Parathyroid adenoma (tissue), 2 donors: ENCODE measurements around the gene FBXL7.

ENCODE experiments used
- H2AFZ ChIP-seq: fragments of 300-600 bp; sonication (generic); one replicate; pipeline ENCODE4 v1.7.0; 2017; ENCODE audit warnings: antibody characterized with exemption, mild to moderate bottlenecking
- H3K27ac ChIP-seq: fragments of 300-600 bp; sonication (generic); one replicate; pipeline ENCODE4 v1.7.0; 2017
- H3K27me3 ChIP-seq: fragments of 300-600 bp; sonication (generic); one replicate; pipeline ENCODE4 v1.7.0; 2017; ENCODE audit warnings: low read length; ENCODE audit not compliant: control insufficient read depth, insufficient read depth
- H3K36me3 ChIP-seq: fragments of 300-600 bp; sonication (generic); one replicate; pipeline ENCODE4 v1.7.0; 2017; ENCODE audit warnings: low read length; ENCODE audit not compliant: control insufficient read depth, insufficient read depth
- H3K4me1 ChIP-seq: fragments of 300-600 bp; sonication (generic); one replicate; pipeline ENCODE4 v1.7.0; 2017; ENCODE audit warnings: control low read depth
- H3K4me2 ChIP-seq: fragments of 300-600 bp; sonication (generic); one replicate; pipeline ENCODE4 v1.7.0; 2017; ENCODE audit warnings: low read length
- H3K4me3 ChIP-seq: fragments of 300-600 bp; sonication (generic); one replicate; pipeline ENCODE4 v1.7.0; 2017; ENCODE audit warnings: low read depth, low read length
- H3K79me2 ChIP-seq: fragments of 300-600 bp; sonication (generic); one replicate; pipeline ENCODE4 v1.7.0; 2017; ENCODE audit warnings: control low read depth
- H3K9ac ChIP-seq: fragments of 300-600 bp; sonication (generic); one replicate; pipeline ENCODE4 v1.7.0; 2017; ENCODE audit warnings: mild to moderate bottlenecking
- H3K9me3 ChIP-seq: fragments of 300-600 bp; sonication (generic); one replicate; pipeline ENCODE4 v1.7.0; 2017; ENCODE audit warnings: low read length; ENCODE audit not compliant: control insufficient read depth
- TF ChIP-seq, protein P1 (sequence below): fragments of 300-600 bp; sonication (generic); IDR thresholded peaks from one replicate; pipeline ENCODE4 v1.7.0; 2017; ENCODE audit warnings: antibody characterized with exemption, mild to moderate bottlenecking
- donor health status: primary hyperparathyroidism.

FBXL7 gene

DNA sequence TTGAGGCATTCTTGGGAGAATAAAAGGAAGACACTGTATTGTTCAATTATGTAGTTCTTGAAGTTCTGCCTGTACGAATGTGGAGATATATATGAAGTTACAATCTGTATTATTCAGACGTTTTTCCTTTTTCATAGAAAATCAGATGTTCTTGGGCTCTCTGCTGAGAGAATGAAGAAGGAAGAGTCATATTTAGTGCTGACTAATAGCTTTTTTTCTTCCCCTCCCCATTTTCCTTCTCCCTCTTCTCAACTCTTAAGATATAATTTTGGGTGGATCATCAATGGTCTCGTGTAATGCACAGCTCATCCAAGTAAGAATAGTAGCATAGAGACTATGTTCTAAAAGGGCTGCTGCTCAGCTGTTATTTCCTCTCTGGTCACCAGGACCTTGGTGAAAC, 23.0 kb upstream of the FBXL7 start:
- TF ChIP-seq, protein P1, sequence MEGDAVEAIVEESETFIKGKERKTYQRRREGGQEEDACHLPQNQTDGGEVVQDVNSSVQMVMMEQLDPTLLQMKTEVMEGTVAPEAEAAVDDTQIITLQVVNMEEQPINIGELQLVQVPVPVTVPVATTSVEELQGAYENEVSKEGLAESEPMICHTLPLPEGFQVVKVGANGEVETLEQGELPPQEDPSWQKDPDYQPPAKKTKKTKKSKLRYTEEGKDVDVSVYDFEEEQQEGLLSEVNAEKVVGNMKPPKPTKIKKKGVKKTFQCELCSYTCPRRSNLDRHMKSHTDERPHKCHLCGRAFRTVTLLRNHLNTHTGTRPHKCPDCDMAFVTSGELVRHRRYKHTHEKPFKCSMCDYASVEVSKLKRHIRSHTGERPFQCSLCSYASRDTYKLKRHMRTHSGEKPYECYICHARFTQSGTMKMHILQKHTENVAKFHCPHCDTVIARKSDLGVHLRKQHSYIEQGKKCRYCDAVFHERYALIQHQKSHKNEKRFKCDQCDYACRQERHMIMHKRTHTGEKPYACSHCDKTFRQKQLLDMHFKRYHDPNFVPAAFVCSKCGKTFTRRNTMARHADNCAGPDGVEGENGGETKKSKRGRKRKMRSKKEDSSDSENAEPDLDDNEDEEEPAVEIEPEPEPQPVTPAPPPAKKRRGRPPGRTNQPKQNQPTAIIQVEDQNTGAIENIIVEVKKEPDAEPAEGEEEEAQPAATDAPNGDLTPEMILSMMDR: no peak
- Histone ChIP-seq H3K4me2 (no peak overlapping the region), H3K9me3 (no peaks in the 10 kb centered on the region), H3K27me3 (no peaks in the 10 kb centered on the region), H3K36me3 (no peaks in the 10 kb centered on the region), H3K4me3 (no peak overlapping the region), H3K79me2 (no peaks in the 10 kb centered on the region), H3K4me1 (no peaks in the 10 kb centered on the region), H3K9ac (no peak overlapping the region), H3K27ac (no peak overlapping the region), H2AFZ (no peak overlapping the region)

DNA sequence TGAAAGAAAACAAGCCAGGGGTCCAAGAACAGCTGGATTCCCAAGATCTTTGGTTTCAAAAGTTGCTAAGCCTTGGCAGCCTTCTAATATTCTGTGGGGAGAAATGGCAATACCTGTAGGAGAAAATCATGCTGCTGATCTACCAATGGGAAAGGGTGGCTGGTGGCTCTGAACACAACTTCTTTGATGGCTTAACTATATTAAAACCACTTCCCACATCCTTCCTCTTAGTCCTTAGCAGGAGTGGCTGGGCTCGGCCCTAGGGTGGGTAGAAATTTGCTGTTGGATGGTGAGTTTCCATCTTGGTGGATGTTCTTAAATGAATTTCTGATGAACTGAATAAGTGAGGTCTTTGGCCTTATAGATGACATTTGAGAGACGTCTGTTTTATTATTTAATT, 19.5 kb upstream of the FBXL7 start:
- H3K4me2 ChIP-seq: no peak overlapping the region
- H3K36me3 ChIP-seq: no peaks in the 10 kb centered on the region
- no peak overlapping the region for H2AFZ ChIP-seq

GRCh38 chr5:15483351-15484097, 16.5 kb upstream of the FBXL7 start:
- Histone ChIP-seq H3K79me2 (no peaks in the 10 kb centered on the region), H3K9ac (no peak overlapping the region), H3K9me3 (no peaks in the 10 kb centered on the region), H2AFZ (no peak overlapping the region), H3K4me1 (no peaks in the 10 kb centered on the region), H3K27ac (no peak overlapping the region), H3K4me3 (no peak overlapping the region), H3K4me2 (no peak overlapping the region), H3K36me3 (no peaks in the 10 kb centered on the region), H3K27me3 (no peaks in the 10 kb centered on the region)
- TF ChIP-seq, protein P1: no peak

More for the DNA sequence above, 19.5 kb upstream of the FBXL7 start:
- H3K27ac ChIP-seq: no peak overlapping the region
- no peaks in the 10 kb centered on the region for H3K9me3 ChIP-seq
- TF ChIP-seq, protein P1: no peak
- H3K4me1 ChIP-seq: no peaks in the 10 kb centered on the region
- no peak overlapping the region for H3K9ac ChIP-seq
- H3K4me3 ChIP-seq: no peak overlapping the region
- H3K79me2 ChIP-seq: no peaks in the 10 kb centered on the region
- no peaks in the 10 kb centered on the region for H3K27me3 ChIP-seq

GRCh38 chr5:15487228-15487627, 12.8 kb upstream of the FBXL7 start:
- H3K4me2 ChIP-seq: no peak overlapping the region
- H3K79me2 ChIP-seq: no peaks in the 10 kb centered on the region
- no peaks in the 10 kb centered on the region for H3K36me3 ChIP-seq
- no peak overlapping the region for H3K9ac ChIP-seq
- no peaks in the 10 kb centered on the region for H3K27me3 ChIP-seq
- TF ChIP-seq, protein P1: no peak
- no peaks in the 10 kb centered on the region for H3K9me3 ChIP-seq
- no peaks in the 10 kb centered on the region for H3K4me1 ChIP-seq
- H2AFZ ChIP-seq: no peak overlapping the region
- H3K4me3 ChIP-seq: no peak overlapping the region
- H3K27ac ChIP-seq: no peak overlapping the region
